Sigmoid colon (tissue), 7 donors: ENCODE results near the gene SAC3D1. TPM values are rescaled to one million over a fixed set of nuclear protein-coding genes. Genes with fewer than 3 reads are reported as not detected.

Experiments
- DNase-seq: peaks from one replicate; pipeline ENCODE4 v3.0.0-alpha.2; 2019
- H3K27ac ChIP-seq, 4 donors: fragments of 200-600 bp; sonication (generic); one replicate each; pipeline ENCODE4 v1.5.1; 2016 to 2019; ENCODE audit warnings: mild to moderate bottlenecking in 1 of 4
- H3K27me3 ChIP-seq, 3 donors: fragments of 200-600 bp; sonication (generic); one replicate each; pipeline ENCODE4 v1.5.1; 2019; ENCODE audit warnings: mild to moderate bottlenecking in 1 of 3
- H3K36me3 ChIP-seq, 4 donors: fragments of 200-600 bp; sonication (generic); one replicate each; pipeline ENCODE4 v1.5.1; 2016 to 2019
- H3K4me1 ChIP-seq, 4 donors: fragments of 200-600 bp; sonication (generic); one replicate each; pipeline ENCODE4 v1.5.1; 2017 to 2019
- H3K4me3 ChIP-seq, 4 donors: fragments of 200-600 bp; sonication (generic); one replicate each; pipeline ENCODE4 v1.5.1; 2017 to 2019; ENCODE audit warnings: mild to moderate bottlenecking in 2 of 4, moderate library complexity in 1 of 4
- H3K9me3 ChIP-seq, 4 donors: fragments of 200-600 bp in 3 of 4; sonication (generic) in 3 of 4; one replicate each; pipeline versions ENCODE4 v1.5.1 to v1.6.1; 2013 to 2019
- CTCF ChIP-seq, 4 experiments: fragments of 450-650 bp in 3 of 4; fragments of 200-600 bp in 1 of 4; IDR thresholded peaks; one replicate each; pipeline ENCODE4 v1.5.1; 2016 to 2019; ENCODE audit warnings: antibody characterized with exemption in 4 of 4, mild to moderate bottlenecking in 3 of 4, moderate library complexity in 2 of 4
- EP300 ChIP-seq, 4 donors: sonication (generic); formaldehyde crosslinking; IDR thresholded peaks; one replicate each; pipeline ENCODE4 v1.6.1; 2017; ENCODE audit warnings: antibody characterized with exemption in 4 of 4
- POLR2A ChIP-seq, 2 donors: fragments of 450-650 bp; IDR thresholded peaks; one replicate each; pipeline ENCODE4 v1.6.1; 2016; ENCODE audit warnings: antibody characterized with exemption in 2 of 2, mild to moderate bottlenecking in 2 of 2, moderate library complexity in 2 of 2
- POLR2AphosphoS5 ChIP-seq, 4 donors: sonication (generic); formaldehyde crosslinking; IDR thresholded peaks; one replicate each; pipeline ENCODE4 v1.6.1; 2017; ENCODE audit warnings: antibody characterized with exemption in 4 of 4
- WGBS, 2 donors: extraction: QIAGEN DNeasy Blood & Tissue Kit; methylation state at CpG; one replicate each; pipeline ENCODE4 v1.1.7; 2013; 5-methylcytosine and 5-hydroxymethylcytosine counted together
- intact Hi-C: fragments of 100-400 bp; cut with DNase I; formaldehyde crosslinking; loops from one replicate; pipeline ENCODE4 v1.15.1; 2023
- polyA plus RNA-seq, 3 donors: library from polyadenylated mRNA; stranded (reverse); fragments of 200-250 nt; gene quantifications; one replicate each; pipeline ENCODE4 v1.2.3, GENCODE V29; 2013
- total RNA-seq, 4 donors: library from RNA; depleted of rRNA; stranded (reverse); fragments of >200 nt; gene quantifications; one replicate each; pipeline ENCODE4 v1.1.0, GENCODE V29; 2016
- donor health status: healthy with polysubstance abuse.
- donor health status: Bipolar disorder and iron deficiency.
- donor health status: healthy.

Gene SAC3D1
- total and polyA plus RNA-seq, 7 donors: 9.1 to 20.3 (median 13.0) TPM

GRCh38 chr11:65008016-65008415 lies 33.0 kb upstream of the SAC3D1 start:
- WGBS, 2 donors: 65 to 74% methylated on average over 7 of the region's 7 CpGs
- H3K9me3 ChIP-seq: no peaks in the 10 kb centered on the region
- no peak overlapping the region for H3K27ac ChIP-seq
- peaks cover 0 to 4% (median 3%) of the 10 kb centered on the region in 4 donors for H3K4me1 ChIP-seq
- TF ChIP-seq EP300 (IDR thresholded peaks at IDR 0.05) (no peak), CTCF (IDR thresholded peaks at IDR 0.05) (no peak), POLR2A (IDR thresholded peaks at IDR 0.05) (no peak), POLR2AphosphoS5 (IDR thresholded peaks at IDR 0.05) (no peak)
- H3K27me3 ChIP-seq: no peaks in the 10 kb centered on the region
- DNase-seq: no peak
- no peak overlapping the region for H3K4me3 ChIP-seq
- intact Hi-C loops: no loop called here
- no peaks in the 10 kb centered on the region for H3K36me3 ChIP-seq

- Histone ChIP-seq H3K36me3 (no peaks in the 10 kb centered on the region), H3K27ac (no peak overlapping the region), H3K27me3 (no peaks in the 10 kb centered on the region), H3K4me3 (no peak overlapping the region), H3K9me3 (no peaks in the 10 kb centered on the region), H3K4me1 (peaks cover 0 to 8% (median 7%) of the 10 kb centered on the region in 4 donors)
- DNase-seq: no peak
- intact Hi-C loops: no loop called here
- TF ChIP-seq POLR2AphosphoS5 (IDR thresholded peaks at IDR 0.05) (no peak), EP300 (IDR thresholded peaks at IDR 0.05) (no peak), POLR2A (IDR thresholded peaks at IDR 0.05) (no peak)
- 77 to 86% methylated on average over 2 of the region's 2 CpGs for WGBS, 2 donors
These were observed 32.1 kb upstream of the SAC3D1 start for GRCh38 chr11:65008873-65009272.

DNA sequence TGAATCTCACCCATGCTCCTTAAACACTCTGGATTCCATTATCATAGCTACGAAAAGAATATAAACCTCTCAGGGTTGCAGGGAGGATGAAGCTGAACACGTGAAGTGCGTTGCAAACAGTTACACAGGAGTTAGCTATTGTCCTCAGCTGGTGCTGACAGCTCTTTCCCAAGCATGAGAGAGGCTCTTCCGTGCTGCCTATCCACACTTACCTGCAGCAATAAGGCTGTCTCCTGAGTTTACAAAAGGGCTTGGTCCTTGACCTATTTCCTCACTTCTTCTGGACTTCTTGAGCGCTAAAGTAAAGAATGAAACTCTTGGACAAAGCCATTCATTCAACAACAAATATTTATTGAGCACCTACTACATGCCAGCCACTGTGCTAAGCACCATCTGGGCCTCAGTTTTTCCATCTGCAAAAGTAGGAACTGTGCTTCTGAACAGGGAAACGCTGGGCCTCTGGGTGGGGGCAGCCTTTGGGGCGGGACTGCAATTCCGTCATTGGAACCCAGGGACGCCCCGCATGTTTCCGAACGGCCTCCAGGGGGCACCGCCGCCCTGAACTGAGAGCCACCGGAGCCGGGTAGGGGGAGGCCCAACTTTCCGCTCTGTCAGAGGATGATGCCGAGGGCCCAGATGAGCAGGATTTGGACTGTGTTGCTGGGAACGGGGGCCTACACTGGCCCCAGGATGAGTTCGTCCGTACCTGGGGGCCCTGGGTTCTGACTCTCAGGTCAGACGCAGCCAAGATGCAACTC lies 27.7 kb upstream of the SAC3D1 start:
- Histone ChIP-seq H3K4me3 (peak overlapping the region; percentile 60 to 92 (median 81)), H3K27me3 (no peaks in the 10 kb centered on the region), H3K27ac (peak overlapping the region; percentile 99 to 100 (median 100)), H3K9me3 (no peaks in the 10 kb centered on the region), H3K4me1 (peaks cover 0 to 25% (median 19%) of the 10 kb centered on the region in 4 donors), H3K36me3 (peaks cover 0 to 5% (median under 1%) of the 10 kb centered on the region in 4 donors)
- whole genome bisulfite sequencing, 2 donors: 6 to 12% methylated on average over 22 of the region's 22 CpGs
- intact Hi-C loops: loop anchor here (2.0 to 5.0 kb wide), 2 partner anchors 71 to 84 kb away; partner anchors contain the start of genes CDCA5, VPS51 and ZFPL1
- TF ChIP-seq POLR2AphosphoS5 (IDR thresholded peaks at IDR 0.05) (peak; percentile 61 to 81 (median 72)), POLR2A (IDR thresholded peaks at IDR 0.05) (peak; percentile 40 to 53), EP300 (IDR thresholded peaks at IDR 0.05) (no peak), CTCF (IDR thresholded peaks at IDR 0.05) (peak; percentile 63 to 94 (median 84))
- peak; percentile 97 for DNase-seq

DNA sequence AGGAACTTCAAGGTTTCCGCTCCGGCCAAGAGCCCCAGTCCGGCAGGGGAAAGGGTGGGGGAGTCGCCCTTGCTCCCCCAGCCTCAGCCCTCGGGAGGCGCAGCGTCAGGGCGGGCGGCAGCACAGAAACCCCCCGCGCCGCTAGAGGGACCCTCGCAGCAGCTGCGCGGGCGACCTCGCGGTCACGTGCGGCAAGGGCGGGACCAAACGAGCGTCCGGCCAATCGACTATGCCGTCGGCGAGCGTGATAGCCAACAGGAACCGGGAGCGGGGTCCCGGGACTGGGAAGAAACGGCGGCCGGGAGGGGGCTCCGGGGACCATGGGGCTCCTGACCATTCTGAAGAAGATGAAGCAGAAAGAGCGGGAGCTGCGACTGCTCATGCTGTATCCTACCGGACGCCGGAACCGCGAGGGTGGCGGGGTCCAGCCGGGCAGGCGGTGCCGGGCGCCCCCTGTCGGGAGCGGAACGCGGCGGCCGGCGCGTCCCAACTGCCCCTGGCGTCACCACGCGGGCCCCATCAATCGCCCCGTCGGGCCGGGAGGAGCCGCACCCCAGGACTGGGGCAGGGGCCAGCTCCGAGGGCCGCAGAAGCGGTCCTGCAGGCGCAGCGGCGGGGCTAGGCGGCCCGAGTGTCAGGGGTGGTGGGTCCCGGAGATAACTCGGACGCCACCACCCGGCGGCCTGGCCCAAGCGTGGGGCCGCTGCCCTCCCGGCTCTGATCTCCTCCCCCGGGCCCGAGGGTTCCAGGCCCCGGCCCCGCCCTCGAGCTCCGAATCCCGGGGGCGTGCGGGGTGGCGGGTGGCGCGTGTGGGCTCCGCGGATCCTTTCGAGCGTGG lies 26.9 kb upstream of the SAC3D1 start, which contains the start of gene ARL2:
ARL2 (plus strand) TSS at position 273 of the 838 bp plus-strand sequence; CDS start at position 321, 48 bp downstream.
- peak; percentile 96 for DNase-seq
- Histone ChIP-seq H3K27ac (peak within 1 kb of the TSS; percentile 99 to 100 (median 100)), H3K27me3 (no peaks in the 10 kb centered on the region), H3K4me3 (peak within 1 kb of the TSS; percentile 60 to 92 (median 81)), H3K4me1 (peaks cover 0 to 25% (median 19%) of the 10 kb centered on the region in 4 donors), H3K36me3 (peaks cover 0 to 11% (median 8%) of the 10 kb centered on the region in 4 donors), H3K9me3 (no peaks in the 10 kb centered on the region)
- peak in 3 of 4 donors; percentile 2 to 54 (median 52) for TF ChIP-seq POLR2AphosphoS5 (IDR thresholded peaks at IDR 0.05)
- TF ChIP-seq EP300 (IDR thresholded peaks at IDR 0.05): no peak
- peak; percentile 42 to 94 (median 63) for TF ChIP-seq CTCF (IDR thresholded peaks at IDR 0.05)
- TF ChIP-seq POLR2A (IDR thresholded peaks at IDR 0.05): peak; percentile 4 to 11
- intact Hi-C loops: loop anchor here (1.0 to 5.0 kb wide), 5 partner anchors 13 to 103 kb away; partner anchors contain the start of genes CDCA5, PPP2R5B, SNX15 and VPS51
- 1% methylated on average over 96 of the region's 96 CpGs for WGBS, 2 donors
